IMR-90 (cell line): ENCODE results near the gene MIA2. TPM values are rescaled to one million over a fixed set of nuclear protein-coding genes. Genes with fewer than 3 reads are reported as not detected.

Experiments used
- ATAC-seq: fragments of 200-7000 bp; cut with Tn5 transposase; 2 replicates; pipeline ENCODE4 v1.9.1; 2020; ENCODE audit warnings: low read depth, mild to moderate bottlenecking, moderate library complexity
- BruUV-seq: library from RNA; stranded (reverse); fragments of 400-500 nt; replicated peaks from 2 replicates; lab custom pipeline; 2021; lab: Mats Ljungman, UMichigan
- CTCF ChIA-PET: fragments of 300-600 bp; formaldehyde crosslinking; extraction: SDS; loops from one replicate; lab custom pipeline; 2021; ENCODE audit warnings: antibody characterized with exemption; lab: Yijun Ruan, JAX
- POLR2A ChIA-PET: fragments of 300-600 bp; sonication (Branson Sonifier 250); formaldehyde crosslinking; loops from one replicate; lab custom pipeline; 2022; ENCODE audit warnings: antibody characterized with exemption; ENCODE audit not compliant: unreplicated experiment; lab: Charles Lee
- DNase-seq: peaks from one replicate; pipeline ENCODE4 v3.0.0; 2013
- H2AFZ ChIP-seq: replicated peaks from 2 replicates; pipeline ENCODE3; 2013; ENCODE audit warnings: low read length, mild to moderate bottlenecking; ENCODE audit not compliant: poor library complexity
- H2AK5ac ChIP-seq: 2 replicates; pipeline ENCODE4 v1.6.1; 2013; ENCODE audit warnings: low read depth, low read length, inconsistent platforms
- H2AK9ac ChIP-seq: replicated peaks from 2 replicates; pipeline ENCODE3; 2013; ENCODE audit warnings: mild to moderate bottlenecking, low read depth, low read length, moderate library complexity; ENCODE audit not compliant: poor library complexity
- H2BK120ac ChIP-seq: 2 replicates; pipeline ENCODE4 v1.6.1; 2013; ENCODE audit warnings: low read depth, low read length, inconsistent platforms
- H2BK15ac ChIP-seq: 3 replicates; pipeline ENCODE4 v1.6.1; 2013; ENCODE audit warnings: low read depth, low read length, inconsistent platforms
- H2BK20ac ChIP-seq: 2 replicates; pipeline ENCODE4 v1.6.1; 2013; ENCODE audit warnings: low read depth, mild to moderate bottlenecking, inconsistent platforms, low read length, moderate library complexity
- H2BK5ac ChIP-seq: 2 replicates; pipeline ENCODE4 v1.6.1; 2013; ENCODE audit warnings: mild to moderate bottlenecking, low read depth, low read length, inconsistent platforms; ENCODE audit not compliant: poor library complexity, severe bottlenecking
- H3K14ac ChIP-seq: replicated peaks from 2 replicates; pipeline ENCODE4 v1.6.1; 2013; ENCODE audit warnings: low read depth, low read length, inconsistent platforms
- H3K18ac ChIP-seq: 2 replicates; pipeline ENCODE4 v1.6.1; 2013; ENCODE audit warnings: low read depth, low read length, control low read depth
- H3K23ac ChIP-seq: 2 replicates; pipeline ENCODE4 v1.6.1; 2013; ENCODE audit warnings: low read depth, low read length, inconsistent platforms
- H3K27ac ChIP-seq: 2 replicates; pipeline ENCODE4 v1.5.1; 2013; ENCODE audit warnings: mild to moderate bottlenecking, control low read depth, low read length; ENCODE audit not compliant: insufficient read depth
- H3K27me3 ChIP-seq: 2 replicates; pipeline ENCODE4 v1.6.1; 2013; ENCODE audit warnings: low read length; ENCODE audit not compliant: control insufficient read depth, insufficient read depth
- H3K36me3 ChIP-seq: 2 replicates; pipeline ENCODE4 v1.6.1; 2013; ENCODE audit warnings: low read length, mixed read lengths; ENCODE audit not compliant: control insufficient read depth, insufficient read depth
- H3K4ac ChIP-seq: 2 replicates; pipeline ENCODE4 v1.6.1; 2013; ENCODE audit warnings: low read depth, low read length, inconsistent platforms
- H3K4me1 ChIP-seq: 2 replicates; pipeline ENCODE4 v1.6.1; 2013; ENCODE audit warnings: low read length, mixed read lengths; ENCODE audit not compliant: control insufficient read depth, insufficient read depth
- H3K4me2 ChIP-seq: 2 replicates; pipeline ENCODE4 v1.6.1; 2013; ENCODE audit warnings: low read depth, mild to moderate bottlenecking, control low read depth, low read length, moderate library complexity
- H3K4me3 ChIP-seq: 2 replicates; pipeline ENCODE4 v1.5.1; 2013; ENCODE audit warnings: low read depth, mild to moderate bottlenecking, control low read depth, low read length, moderate library complexity; ENCODE audit not compliant: insufficient read depth
- H3K56ac ChIP-seq: 2 replicates; pipeline ENCODE4 v1.6.1; 2013; ENCODE audit warnings: low read length, inconsistent platforms; ENCODE audit not compliant: insufficient read depth; ENCODE audit errors: extremely low read depth
- H3K79me1 ChIP-seq, 2 experiments: 2 replicates each; pipeline ENCODE4 v1.6.1; 2013; ENCODE audit warnings: low read length in 2 of 2, inconsistent platforms in 1 of 2, low read depth in 1 of 2
- H3K9ac ChIP-seq: 2 replicates; pipeline ENCODE4 v1.6.1; 2013; ENCODE audit warnings: low read depth, low read length, control low read depth
- H3K9me1 ChIP-seq: 2 replicates; pipeline ENCODE4 v1.6.1; 2013; ENCODE audit warnings: low read length, inconsistent platforms; ENCODE audit not compliant: insufficient read depth
- H3K9me3 ChIP-seq: 2 replicates; pipeline ENCODE4 v1.6.1; 2013; ENCODE audit warnings: low read length; ENCODE audit not compliant: control insufficient read depth, insufficient read depth
- H4K20me1 ChIP-seq: 2 replicates; pipeline ENCODE4 v1.6.1; 2013; ENCODE audit warnings: low read length, inconsistent platforms; ENCODE audit not compliant: insufficient read depth
- H4K5ac ChIP-seq: 2 replicates; pipeline ENCODE4 v1.6.1; 2013; ENCODE audit warnings: mild to moderate bottlenecking, low read depth, low read length, control low read depth
- H4K8ac ChIP-seq, 2 experiments: 2 replicates each; pipeline ENCODE4 v1.6.1; 2013; ENCODE audit warnings: low read depth in 2 of 2, low read length in 2 of 2, control low read depth in 1 of 2, inconsistent platforms in 1 of 2
- H4K91ac ChIP-seq: 2 replicates; pipeline ENCODE4 v1.6.1; 2013; ENCODE audit warnings: low read depth, low read length, inconsistent platforms; ENCODE audit not compliant: insufficient read depth
- CHD1 ChIP-seq: IDR thresholded peaks from 2 replicates; pipeline ENCODE4 v1.6.1; 2012; ENCODE audit warnings: low read depth, low read length, improper control_type of control experiment
- FOS ChIP-seq: fragments of 150-350 bp; IDR thresholded peaks from 2 replicates; pipeline ENCODE4 v1.6.1; 2016; ENCODE audit warnings: low read depth, low read length
- MAFK ChIP-seq: IDR thresholded peaks from 2 replicates; pipeline ENCODE4 v1.6.1; 2012; ENCODE audit warnings: low read depth, low read length, improper control_type of control experiment
- MAZ ChIP-seq: IDR thresholded peaks from 2 replicates; pipeline ENCODE4 v1.6.1; 2012; ENCODE audit warnings: low read depth, mild to moderate bottlenecking, low read length, improper control_type of control experiment, moderate library complexity, borderline replicate concordance
- MXI1 ChIP-seq: IDR thresholded peaks from 2 replicates; pipeline ENCODE4 v1.6.1; 2012; ENCODE audit warnings: low read depth, mild to moderate bottlenecking, low read length, moderate library complexity, borderline replicate concordance
- RFX5 ChIP-seq: IDR thresholded peaks from 2 replicates; pipeline ENCODE4 v1.8.0; 2012; ENCODE audit warnings: low read depth, mild to moderate bottlenecking, low read length, moderate library complexity
- WGBS, 2 experiments: methylation state at CpG; one replicate each; pipeline versions ENCODE4 v1.1.5 to v1.1.7; 2013; ENCODE audit warnings: missing lambda C conversion rate in 2 of 2; ENCODE audit not compliant: insufficient read length in 1 of 2; ENCODE audit errors: extremely low coverage in 2 of 2; 5-methylcytosine and 5-hydroxymethylcytosine counted together
- dilution Hi-C: fragments of 300-500 bp; cut with HindIII; formaldehyde crosslinking; loops from one replicate; pipeline ENCODE4 v1.14.3; 2018; ENCODE audit warnings: low sequenced_read_pairs; ENCODE audit not compliant: unreplicated experiment
- in situ Hi-C: fragments of 300-500 bp; cut with MboI; formaldehyde crosslinking; loops from 3 replicates; pipeline ENCODE4 v1.14.3; 2019; ENCODE audit warnings: low sequenced_read_pairs, inconsistent platforms, mixed read lengths
- intact Hi-C: fragments of 100-400 bp; cut with micrococcal nuclease; formaldehyde crosslinking; loops from 2 replicates; pipeline ENCODE4 v1.10.0; 2022
- polyA plus RNA-seq, 3 experiments: library from polyadenylated mRNA; depleted of rRNA; stranded (reverse); fragments of >200 nt; gene quantifications; 2 replicates each; pipeline ENCODE4 v1.2.3, GENCODE V29; 2012; ENCODE audit warnings: low replicate concordance in 1 of 3
- total RNA-seq: library from RNA; depleted of rRNA; stranded (reverse); fragments of >200 nt; gene quantifications from 2 replicates; pipeline ENCODE4 v1.2.3, GENCODE V29; 2012

MIA2 gene
- total and polyA plus RNA-seq, 2 of the 4 experiments (the other 2 are of a cell fraction), result 3.9 to 6.8 TPM

DNA sequence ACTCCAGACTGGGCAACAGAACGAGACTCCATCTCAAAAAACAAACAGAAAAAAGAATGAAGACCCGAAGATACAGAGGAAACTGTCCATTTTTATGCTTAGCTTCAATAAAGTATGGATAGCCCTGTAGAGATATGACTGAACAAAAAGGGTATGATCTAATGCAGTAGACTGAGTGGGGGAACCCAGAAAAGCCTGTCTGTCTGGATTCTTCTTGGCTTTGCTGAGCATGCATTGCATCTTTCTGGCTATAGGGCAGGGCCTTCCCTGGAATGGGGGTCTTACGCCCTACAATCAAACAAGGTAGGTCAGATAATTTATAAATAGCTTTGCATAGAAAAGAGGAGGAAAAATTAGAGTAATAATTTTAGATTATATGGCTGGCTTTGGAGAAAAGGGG, 10.1 kb downstream of the MIA2 start:
- H3K4ac ChIP-seq, result no peak overlapping the region
- no peak overlapping the region for H3K4me2 ChIP-seq
- ATAC-seq (no peak), DNase-seq (no peak)
- H3K27ac ChIP-seq, result no peak overlapping the region
- dilution Hi-C loops, result no loop called here
- no peak overlapping the region for H3K23ac ChIP-seq
- no peaks in the 10 kb centered on the region; the same call in 1 of the 2 replicates for H3K4me1 ChIP-seq
- H3K9me1 ChIP-seq, result no peaks in the 10 kb centered on the region; the same call in 1 of the 2 replicates
- H2BK120ac ChIP-seq, result no peak overlapping the region
- no peak overlapping the region for H3K9ac ChIP-seq
- no TSS peak for BruUV-seq
- no peak overlapping the region for H2BK15ac ChIP-seq
- no peak overlapping the region for H4K5ac ChIP-seq
- H3K56ac ChIP-seq, result no peak overlapping the region
- no peak for TF ChIP-seq MAZ
- TF ChIP-seq RFX5, result no peak
- TF ChIP-seq MAFK, result no peak
- TF ChIP-seq CHD1, result no peak
- TF ChIP-seq FOS, result no peak
- TF ChIP-seq MXI1, result no peak
- peaks cover 3% of the 10 kb centered on the region; the same call in 1 of the 2 replicates for H3K27me3 ChIP-seq
- H2AFZ ChIP-seq, result no peak overlapping the region
- no peak overlapping the region for H3K4me3 ChIP-seq
- no peaks in the 10 kb centered on the region for H3K9me3 ChIP-seq
- no peak overlapping the region for H2BK5ac ChIP-seq
- intact Hi-C loops, result no loop called here
- no peak overlapping the region for H3K18ac ChIP-seq
- CTCF ChIA-PET, result no interaction called here
- no CpG with 5 or more reads among the region's 3 CpGs for WGBS, 2 experiments
- POLR2A ChIA-PET, result no interaction called here
- no peaks in the 10 kb centered on the region for H4K20me1 ChIP-seq
- H4K91ac ChIP-seq, result no peak overlapping the region
- H3K79me1 ChIP-seq, result no peaks in the 10 kb centered on the region
- H2AK5ac ChIP-seq, result no peak overlapping the region
- no peak overlapping the region for H4K8ac ChIP-seq
- no peak overlapping the region for H2BK20ac ChIP-seq
- in situ Hi-C loops, result no loop called here
- no peak overlapping the region for H3K14ac ChIP-seq
- no peaks in the 10 kb centered on the region for H3K36me3 ChIP-seq
- no peak overlapping the region for H2AK9ac ChIP-seq
